Kidney tubule cell (primary cell): Measurements from ENCODE around the gene LARP1B.
"Not testable (repeated sequence)": the region's sequence is repeated elsewhere in the genome, so short reads cannot be mapped to it uniquely, and the experiment has no call there.

Experiments used
- DNase-seq: peaks from one replicate; pipeline ENCODE4 v3.0.0-alpha.2; 2018; ENCODE audit warnings: low spot score

Gene LARP1B

DNA sequence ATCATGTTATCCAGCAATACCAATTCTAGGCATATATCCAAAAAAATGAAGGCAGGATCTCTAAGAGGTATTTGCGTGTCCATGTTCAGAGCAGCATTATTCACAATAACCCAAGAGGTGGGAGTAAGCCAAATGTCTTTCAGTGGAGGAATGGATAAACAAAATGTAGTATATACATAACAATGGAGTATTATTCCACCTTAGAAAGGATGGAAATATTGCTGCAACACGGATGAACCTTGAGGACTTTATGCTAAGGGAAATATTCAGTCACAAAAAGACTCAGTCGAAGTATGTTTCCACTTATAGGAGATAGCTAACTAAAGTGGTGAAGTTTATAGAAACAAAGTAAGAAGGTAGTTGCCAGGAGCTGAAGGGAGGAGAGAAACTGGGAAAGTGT, 74.3 kb downstream of the LARP1B start:
- no peak for DNase-seq

DNA sequence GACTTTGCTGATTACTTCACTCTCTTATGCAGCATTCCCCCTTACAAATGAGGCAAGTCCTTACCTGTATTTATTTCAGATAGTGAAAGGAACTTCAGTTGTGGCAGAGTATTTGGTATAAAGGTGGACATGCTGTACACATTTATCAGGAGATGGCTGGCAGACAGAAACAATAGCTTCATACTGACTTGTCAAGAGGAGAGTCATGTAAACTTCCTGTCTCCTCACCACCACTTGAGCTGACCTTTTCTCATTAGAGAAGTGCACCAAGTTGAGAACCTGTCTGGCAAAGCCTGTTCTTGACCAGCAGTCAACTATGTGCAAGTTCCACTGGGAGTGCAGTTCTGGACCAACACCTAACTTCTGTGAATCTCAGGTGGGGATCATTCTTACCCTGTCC, 80.8 kb downstream of the LARP1B start:
- DNase-seq: no peak

DNA sequence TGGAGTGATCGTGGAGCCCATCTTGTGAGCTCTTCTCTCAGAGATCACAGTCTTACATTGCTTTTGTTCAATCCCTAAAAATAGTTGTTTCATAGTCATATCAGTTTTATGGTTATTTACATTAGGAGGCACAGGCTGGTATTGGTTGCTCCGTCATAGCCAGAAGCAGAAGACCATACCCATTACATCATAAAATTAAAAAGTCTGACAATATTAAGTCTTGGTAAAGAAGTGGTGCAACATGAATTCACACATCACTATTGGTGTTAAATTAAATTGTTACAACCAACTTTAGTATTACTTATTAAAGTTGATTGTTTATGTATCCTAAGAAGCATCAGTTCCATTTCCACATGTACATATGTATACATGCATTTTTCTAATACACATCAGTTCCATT, 84.6 kb downstream of the LARP1B start:
- DNase-seq: no peak

DNA sequence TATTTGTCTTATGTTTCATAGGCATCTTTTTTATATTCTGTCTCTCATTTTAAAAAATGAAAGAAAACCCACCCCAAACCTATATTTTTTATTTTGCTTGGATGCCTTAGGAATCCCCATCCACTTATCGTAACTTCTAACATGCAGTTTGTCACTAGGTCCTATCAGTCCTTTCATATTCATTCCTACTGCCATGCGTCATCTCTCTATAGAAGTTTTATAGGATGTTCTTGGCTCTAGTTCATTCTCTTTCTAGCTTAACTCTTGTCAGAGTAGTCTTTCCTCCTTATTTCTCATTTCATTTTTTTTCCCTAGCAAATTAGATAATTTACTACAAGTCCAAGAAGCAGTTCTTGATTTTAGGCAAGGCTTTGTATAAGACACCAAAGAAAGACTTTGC, 92.7 kb downstream of the LARP1B start:
- no peak for DNase-seq

DNA sequence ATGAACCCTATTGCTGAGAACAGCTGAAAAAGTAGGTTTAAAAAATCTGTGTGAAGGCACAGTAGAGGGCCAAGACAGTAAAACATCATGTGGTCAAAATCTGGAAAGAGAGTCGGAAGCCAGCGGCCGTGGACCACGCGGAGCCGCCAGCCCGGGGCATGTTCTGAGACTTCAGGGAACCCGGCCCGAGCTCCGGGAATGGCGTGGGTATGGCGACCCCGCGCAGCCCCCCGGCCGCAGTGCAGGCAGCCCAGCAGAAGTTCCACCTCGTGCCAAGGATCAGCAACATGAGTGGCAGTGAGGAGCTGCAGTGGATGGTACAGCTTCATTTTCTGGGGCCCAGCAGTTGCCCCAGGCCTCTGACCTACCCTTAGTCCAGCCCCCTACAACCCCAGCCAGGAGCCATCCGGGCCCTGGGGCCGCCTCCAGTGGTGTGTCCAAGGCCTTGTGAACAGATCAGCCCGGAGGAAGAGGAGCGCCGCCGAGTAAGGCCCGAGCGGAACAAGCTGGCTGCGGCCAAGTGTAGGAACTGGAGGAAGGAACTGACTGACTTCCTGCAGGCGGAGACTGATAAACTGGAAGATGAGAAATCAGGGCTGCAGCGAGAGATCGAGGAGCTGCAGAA, 94.2 kb downstream of the LARP1B start:
- DNase-seq: no peak

DNA sequence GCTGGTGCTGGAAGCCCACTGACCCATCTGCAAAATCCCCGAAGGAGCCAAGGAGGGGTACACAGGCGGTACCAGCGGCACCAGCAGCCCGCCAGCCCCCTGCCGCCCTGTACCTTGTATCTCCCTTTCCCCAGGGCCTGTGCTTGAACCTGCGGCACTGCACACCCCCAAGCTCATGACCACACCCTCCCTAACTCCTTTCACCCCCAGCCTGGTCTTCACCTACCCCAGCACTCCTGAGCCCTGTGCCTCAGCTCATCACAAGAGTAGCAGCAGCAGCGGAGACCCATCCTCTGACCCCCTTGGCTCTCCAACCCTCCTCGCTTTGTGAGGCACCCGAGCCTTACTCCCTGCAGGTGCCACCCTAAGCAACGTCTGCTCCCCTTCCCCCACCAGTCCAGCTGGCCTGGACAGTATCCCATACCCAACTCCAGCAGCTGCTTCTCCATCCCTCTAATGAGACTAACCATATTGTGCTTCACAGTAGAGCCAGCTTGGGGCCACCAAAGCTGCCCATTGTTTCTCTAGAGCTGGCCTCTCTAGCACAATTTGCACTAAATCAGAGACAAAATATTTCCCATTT, 94.9 kb downstream of the LARP1B start:
- no peak for DNase-seq

DNA sequence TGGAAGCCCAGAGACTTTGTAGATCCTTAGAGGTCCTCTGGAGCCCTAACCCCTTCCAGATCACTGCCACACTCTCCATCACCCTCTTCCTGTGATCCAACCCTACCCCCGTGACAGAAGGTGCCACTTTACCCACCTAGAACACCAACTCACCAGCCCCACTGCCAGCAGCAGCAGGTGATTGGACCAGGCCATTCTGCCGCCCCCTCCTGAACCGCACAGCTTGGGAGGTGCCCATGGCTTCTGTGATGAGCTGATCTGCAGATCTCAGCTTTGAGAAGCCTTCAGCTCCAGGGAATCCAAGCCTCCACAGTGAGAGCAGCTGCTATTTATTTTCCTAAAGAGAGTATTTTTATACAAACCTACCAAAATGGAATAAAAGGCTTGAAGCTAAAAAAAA, 95.4 kb downstream of the LARP1B start:
- DNase-seq: not testable (repeated sequence)

DNA sequence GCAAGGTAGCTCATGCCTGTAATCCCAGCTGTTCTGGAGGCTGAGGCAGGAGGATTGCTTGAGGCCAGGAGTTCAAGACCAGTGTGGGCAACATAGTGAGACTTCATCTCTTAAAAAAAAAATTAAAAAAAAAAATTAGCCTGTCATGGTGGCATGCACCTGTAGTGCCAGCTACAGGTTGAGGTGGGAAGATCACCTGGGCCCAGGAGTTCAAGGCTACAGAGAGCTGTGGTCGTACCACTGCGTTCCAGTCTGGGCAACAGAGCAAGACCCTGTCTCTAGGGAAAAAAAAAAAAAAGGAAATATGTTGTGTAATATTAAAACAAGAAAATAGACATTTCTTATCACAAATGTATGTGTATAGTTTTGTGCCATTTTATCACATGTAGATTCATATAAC, 97.8 kb downstream of the LARP1B start:
- no peak for DNase-seq

DNA sequence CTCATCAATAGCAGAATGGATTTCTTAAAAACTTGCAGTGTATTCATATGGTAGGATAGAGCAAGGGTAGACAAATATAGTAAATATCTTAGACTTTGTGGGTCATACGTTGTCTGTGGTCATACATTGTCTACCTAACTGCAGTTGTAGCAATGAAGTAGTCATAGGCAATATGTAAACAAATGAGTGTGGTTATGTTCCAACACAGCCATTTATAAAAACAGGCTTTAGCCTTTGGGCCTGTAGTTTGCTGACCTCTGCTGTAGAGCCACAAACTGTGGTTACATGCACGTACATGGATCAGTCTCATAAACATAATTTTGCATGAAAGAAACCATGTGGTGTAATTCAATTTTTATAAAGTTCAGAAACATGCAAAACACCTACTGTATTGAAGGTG, 98.9 kb downstream of the LARP1B start:
- DNase-seq: peak; percentile 12

DNA sequence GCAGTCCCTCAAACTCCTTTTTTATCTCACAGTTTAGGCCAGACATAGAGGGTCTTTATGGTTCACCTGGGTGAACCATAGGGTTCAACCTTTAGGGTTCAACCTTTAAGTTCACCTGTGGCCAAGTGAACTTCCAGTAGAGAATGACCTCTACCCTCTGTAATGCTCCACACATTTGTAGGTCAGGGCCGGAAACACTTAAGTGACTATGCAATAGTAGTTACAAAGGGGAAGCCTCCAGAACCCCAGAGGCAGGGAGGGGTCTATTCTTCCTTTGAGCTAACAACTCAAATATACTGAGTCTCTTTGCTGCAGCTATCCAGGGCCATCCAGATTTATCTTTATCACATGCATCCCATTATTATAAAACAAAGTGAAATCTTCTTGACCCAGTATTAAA, 100.0 kb downstream of the LARP1B start:
- DNase-seq: no peak

DNA sequence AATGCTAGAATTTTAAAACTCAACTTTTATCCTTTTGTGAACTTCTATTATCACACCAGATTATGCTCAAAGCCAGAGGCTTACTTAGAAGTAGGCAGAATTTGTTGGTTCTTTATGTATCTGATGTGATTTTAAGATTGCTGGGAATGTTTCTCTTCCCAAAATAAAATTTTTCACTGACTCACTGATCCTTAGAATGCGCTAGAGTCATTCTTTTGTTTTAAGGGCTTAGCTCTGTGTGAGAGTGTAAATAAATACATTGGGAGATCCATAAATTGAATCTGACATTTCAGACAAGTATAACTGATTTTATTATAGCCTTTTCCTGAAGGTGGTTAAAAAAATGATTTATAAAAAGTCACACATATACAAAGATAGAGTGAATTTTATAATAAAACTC, 101.3 kb downstream of the LARP1B start:
- no peak for DNase-seq

DNA sequence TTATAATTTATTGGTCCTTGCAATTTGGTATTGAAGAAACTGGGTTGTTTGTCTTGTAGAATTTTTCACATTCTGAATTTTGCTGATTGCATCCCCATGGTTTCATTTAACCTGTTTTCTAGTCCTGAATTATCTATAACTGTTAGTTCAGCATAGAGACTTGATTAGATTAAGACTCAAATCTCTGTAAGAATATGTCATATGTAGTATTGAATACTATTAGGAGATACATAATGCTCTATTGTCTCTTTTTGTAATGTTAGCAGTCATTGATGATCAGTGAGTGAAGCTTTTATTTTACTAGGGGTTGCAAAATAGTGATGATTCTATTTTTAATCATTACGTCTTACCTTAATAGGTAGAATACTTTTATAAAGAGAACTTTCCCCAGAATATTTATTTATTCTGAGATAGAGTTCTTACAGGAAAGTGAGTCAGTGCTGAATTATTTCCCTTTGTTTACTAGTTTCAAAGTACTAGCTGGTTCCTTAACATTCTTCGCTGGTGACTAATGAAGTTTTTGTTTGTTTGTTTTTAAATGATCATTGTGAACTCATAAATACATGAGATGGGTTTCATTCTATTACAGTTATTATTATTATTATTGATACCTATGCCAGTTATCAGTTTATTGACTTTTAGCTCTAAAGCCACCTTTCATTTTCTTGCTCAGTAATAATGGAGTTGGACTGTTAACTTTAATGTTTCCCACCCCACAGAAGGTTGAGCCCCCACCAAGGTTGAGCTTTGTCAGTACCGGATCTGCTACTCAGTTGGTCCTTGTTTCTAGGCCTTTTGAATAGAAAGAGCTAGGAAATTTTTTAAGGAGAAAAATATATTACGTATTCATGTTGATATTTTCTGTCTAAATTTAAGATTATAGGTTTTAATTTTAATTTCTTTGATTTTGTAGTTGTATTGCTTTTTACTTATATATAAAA, 102.3 kb downstream of the LARP1B start:
- DNase-seq: peak; percentile 73

DNA sequence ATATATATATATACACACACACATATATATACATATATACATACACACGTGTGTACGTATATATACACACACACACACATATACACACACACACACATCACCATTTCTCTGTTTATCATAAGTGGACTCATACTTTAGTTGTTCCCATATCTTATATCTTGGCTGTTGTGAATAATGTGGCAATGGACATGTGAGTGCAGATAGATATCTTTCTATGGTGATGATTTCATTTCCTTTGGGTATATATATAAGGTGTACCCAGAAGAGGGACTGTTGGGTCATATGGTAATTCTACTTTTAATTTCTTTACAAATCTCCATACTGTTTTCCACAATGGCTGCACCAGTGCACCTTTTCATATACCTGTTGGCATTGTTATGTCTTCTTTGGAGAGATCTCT, 105.9 kb downstream of the LARP1B start:
- DNase-seq: no peak

DNA sequence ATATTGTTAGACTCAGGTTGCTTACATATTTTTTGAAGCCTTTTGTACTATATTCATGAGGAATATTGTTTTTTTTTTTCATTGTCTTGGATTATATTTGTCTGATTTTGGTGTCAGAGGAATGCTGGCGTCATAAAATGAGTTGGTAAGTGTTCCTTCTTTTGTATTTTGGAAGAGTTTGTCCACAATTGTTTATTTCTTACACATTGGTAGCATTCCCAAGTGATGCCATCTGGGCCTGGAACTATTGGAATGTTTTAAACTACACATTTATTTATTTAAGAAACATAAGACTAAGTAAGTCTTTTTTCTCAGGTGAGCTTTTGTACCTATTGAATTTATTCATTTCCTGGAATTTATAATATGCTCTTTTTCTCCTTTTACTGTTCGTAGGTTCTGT, 107.6 kb downstream of the LARP1B start:
- DNase-seq: no peak

DNA sequence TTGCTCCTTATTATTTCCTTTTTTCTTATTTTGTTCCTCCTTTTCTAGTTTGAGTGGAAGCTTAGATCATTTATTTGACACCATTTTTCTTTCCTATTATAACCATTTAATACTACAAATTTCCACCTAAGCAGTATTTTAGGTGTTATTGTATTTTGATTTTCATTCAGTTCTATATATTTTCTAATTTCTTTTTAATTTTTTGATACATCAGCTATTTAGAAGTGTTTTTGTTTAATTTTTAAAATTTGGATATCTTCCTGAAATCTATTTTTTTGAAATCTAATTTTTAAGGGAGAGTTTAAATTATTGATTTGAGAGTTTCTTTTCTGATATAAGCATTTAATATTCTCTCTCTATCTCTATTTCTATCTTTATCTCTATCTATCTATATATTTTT, 108.1 kb downstream of the LARP1B start:
- no peak for DNase-seq

DNA sequence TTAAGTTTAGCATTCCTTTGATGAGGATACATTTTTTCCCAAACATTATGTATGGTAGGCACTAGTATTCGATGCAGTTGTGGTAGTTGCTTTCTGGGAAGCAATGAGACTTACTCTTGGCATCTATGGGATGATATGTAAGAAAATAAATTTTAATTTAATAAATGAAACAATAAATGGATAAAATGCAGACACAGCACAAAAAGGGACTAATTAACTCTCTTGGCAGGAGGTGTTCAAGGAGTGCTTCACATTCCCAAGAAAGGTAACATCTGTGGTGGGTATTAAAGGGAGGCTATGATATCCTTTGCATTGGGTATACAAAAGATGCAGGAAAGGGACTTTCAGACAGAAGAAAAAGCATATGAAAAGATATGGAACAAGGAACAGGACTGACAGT, 115.5 kb downstream of the LARP1B start:
- no peak for DNase-seq

DNA sequence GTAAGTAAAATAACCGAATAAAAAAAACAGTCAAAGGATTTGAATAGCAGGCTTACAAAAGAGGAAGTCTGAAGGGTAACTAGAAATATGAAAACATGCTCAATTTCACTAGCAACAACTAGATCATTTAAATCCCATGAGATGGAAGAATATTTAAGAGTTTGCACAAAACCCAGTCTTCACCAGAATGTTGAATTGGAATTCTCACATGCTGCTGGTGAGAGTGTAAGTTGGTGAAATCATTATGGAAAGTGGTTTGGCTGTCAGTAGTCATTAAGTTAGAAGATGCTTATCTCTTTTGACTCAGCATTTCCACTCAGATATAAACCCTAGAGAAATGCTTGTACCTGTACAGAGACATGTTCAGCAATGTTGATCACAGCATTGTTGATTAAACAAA, 116.4 kb downstream of the LARP1B start:
- peak; percentile 2 for DNase-seq

DNA sequence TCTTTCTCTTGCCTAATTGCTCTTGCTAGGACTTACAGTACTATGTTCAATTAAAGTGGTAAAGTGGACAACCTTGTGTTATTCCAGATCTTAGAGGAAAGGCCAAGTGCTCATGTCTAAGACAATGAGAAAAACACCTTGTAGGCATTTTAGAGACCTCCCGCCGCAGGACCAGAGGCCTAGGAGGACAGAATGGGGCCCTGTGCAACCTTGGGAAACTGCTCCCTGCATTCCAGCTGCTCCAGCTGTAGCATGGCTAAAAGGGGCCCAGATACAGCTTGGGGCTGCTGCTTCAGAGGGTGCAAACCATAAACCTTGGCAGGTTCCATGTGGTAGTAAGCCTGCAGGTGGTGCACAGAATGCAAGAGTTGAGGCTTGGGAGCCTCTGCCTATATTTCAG, 125.5 kb downstream of the LARP1B start:
- DNase-seq: no peak

DNA sequence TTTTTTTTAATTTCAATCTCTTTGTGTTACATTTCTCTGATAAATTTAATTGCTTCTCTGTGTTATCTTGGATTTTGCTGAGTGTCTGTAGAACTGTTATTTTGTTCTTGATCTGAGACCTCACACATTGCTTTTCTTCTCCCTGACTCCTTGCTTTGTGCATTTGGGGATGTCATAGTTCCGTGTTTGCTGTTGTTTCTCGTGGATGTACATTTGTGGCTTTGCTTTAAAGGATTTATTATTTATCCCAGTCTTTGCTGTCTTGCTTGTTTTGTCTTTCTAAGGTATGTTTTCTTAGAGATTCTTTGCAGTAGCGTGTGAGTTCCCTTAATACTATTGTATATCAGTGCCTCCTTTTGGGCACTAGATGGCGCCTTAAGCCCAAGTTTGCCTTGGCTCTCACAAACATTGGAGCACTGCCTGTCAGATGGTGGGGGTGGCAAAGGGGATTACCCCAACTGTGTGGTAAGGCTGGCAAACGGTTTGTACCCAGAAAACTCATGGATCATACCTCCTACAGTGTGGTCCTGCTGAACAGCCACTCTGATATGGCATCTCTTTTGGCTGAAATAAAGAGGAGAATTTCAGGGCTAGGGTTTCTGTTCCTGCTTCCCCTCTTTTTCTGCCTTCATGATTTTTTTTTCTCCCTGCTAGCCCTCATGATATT, 130.1 kb downstream of the LARP1B start:
- peak; percentile 77 for DNase-seq

DNA sequence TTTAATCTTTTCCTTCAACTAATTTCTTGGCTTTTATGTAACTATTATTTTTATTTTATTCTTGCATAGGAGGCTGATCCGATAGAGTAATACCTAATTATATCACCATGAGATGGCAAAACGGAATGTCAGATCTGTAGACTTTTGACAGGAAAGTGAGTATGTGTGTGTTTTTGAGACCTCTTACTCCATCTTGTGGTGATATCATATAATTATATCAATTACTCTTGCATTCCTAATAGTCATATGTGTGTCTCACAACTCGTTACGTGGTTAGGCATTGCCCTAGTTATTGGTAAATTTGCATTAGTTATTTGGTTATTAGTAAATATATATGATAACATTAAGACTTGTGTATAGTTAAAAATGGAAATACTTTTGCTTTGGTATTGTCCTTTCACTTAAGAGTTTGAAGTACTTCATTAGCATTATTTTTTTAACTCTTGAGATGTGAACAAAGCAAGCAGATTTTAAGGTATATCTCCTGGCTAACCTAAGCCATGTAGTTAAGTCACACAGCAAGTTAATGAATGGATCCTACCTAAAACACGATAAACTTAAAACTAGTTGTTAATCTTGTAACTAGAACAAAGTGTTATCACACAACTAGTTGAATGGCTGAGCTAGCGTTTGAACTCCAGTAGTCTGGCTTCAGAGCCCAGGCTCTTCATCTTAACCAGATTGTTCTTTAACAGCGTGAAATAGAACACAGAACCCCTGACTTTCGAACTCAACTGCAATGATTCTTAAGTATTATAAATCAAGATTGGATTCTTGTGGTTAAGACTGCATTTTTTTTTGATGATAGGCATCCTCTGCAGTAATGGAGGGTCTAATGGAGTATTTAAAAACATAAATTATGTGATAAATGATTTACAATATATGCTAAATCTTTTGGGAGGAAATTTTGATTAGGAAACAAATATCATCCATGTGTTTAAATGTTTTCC, 159.4 kb downstream of the LARP1B start:
- peak; percentile 78 for DNase-seq

DNA sequence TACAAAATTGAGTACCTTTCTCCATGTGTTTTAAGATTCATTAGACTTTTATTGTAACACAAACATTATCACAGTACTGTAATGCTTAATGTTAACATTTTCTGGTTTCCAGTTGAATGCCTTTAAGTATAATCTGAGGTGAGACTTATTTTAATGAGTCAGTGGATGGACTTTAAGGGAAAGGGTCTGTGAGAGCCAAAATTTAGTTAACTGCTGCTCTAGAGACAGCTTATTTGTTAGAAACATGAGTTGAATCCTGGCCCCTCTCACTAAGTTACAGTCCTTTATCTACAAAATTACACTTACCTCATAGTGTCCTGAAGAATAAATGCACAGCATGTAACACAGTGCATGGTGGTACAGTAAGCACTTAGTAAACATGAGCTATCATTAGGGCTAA, 160.5 kb downstream of the LARP1B start:
- DNase-seq: peak; percentile 26

DNA sequence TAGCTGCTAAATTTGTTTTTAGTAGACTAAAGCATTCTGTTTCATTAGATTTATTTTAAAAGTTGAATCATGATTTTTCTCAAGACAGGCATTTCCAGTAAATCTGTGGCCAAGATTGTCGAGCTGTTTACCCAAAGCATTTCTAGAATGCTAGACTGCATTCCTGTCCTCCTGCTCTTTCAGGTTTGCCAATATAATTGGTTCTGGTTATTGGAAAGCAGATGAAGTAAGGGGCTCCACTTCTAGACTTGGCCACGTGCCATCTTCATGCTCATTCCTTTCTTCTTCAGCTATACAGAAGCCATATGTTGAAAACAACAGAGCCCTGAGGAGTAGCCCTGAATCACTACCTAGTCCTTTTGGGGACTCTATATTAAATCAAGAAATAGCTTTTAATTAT, 164.0 kb downstream of the LARP1B start:
- no peak for DNase-seq
